K562 (cell line): ENCODE results near the gene SET. TPM values are rescaled to one million over a fixed set of nuclear protein-coding genes. Genes with fewer than 3 reads are reported as not detected.

Experiments
- BACH1 ChIP-seq: fragments of 200-800 bp; sonication (Bioruptor generic); IDR thresholded peaks from 2 replicates; pipeline ENCODE4 v1.6.1; 2016; ENCODE audit warnings: missing genetic modification characterization, missing compliant biosample characterization
- BMI1 ChIP-seq: fragments of 150-350 bp; IDR thresholded peaks from 2 replicates; pipeline ENCODE4 v1.6.1; 2014; ENCODE audit warnings: low read length
- CBX8 ChIP-seq: fragments of 200-600 bp; sonication (generic); IDR thresholded peaks from 2 replicates; pipeline ENCODE4 v1.6.1; 2012; ENCODE audit warnings: borderline replicate concordance, mixed run types, low read depth, mild to moderate bottlenecking, moderate library complexity, mixed read lengths, low read length, control low read depth, inconsistent platforms; ENCODE audit not compliant: poor library complexity, severe bottlenecking; ENCODE audit errors: extremely low read depth
- CLOCK ChIP-seq: fragments of 250-450 bp; sonication (Bioruptor Pico); IDR thresholded peaks from 2 replicates; pipeline ENCODE4 v1.4.0; 2020; ENCODE audit warnings: mild to moderate bottlenecking, moderate library complexity, borderline replicate concordance
- CREB1 ChIP-seq, 2 experiments: sonication (generic) in 1 of 2; formaldehyde crosslinking in 1 of 2; IDR thresholded peaks; 2 replicates each; pipeline versions ENCODE4 v1.6.1 to v1.8.0; 2012 to 2022; ENCODE audit warnings: inconsistent platforms in 1 of 2, mild to moderate bottlenecking in 1 of 2, missing genetic modification reagents in 1 of 2, moderate library complexity in 1 of 2
- DMBX1 ChIP-seq: fragments of 250-450 bp; sonication (Bioruptor Pico); IDR thresholded peaks from 2 replicates; pipeline ENCODE4 v1.8.0; 2022; ENCODE audit warnings: inconsistent platforms, mild to moderate bottlenecking, moderate library complexity, borderline replicate concordance
- FOXJ3 ChIP-seq: sonication (generic); formaldehyde crosslinking; IDR thresholded peaks from 2 replicates; pipeline ENCODE4 v1.4.0; 2020; ENCODE audit warnings: mild to moderate bottlenecking, missing genetic modification reagents
- HBP1 ChIP-seq: fragments of 450-650 bp; formaldehyde crosslinking; IDR thresholded peaks from 2 replicates; pipeline ENCODE4 v1.4.0; 2022; ENCODE audit warnings: missing genetic modification characterization
- HDAC2 ChIP-seq: fragments of 450-650 bp; IDR thresholded peaks from 2 replicates; pipeline ENCODE4 v1.6.1; 2016; ENCODE audit warnings: mild to moderate bottlenecking
- SMARCB1 ChIP-seq: IDR thresholded peaks from 2 replicates; pipeline ENCODE4 v1.6.1; 2011; ENCODE audit warnings: improper control_type of control experiment, low read depth; ENCODE audit not compliant: insufficient read length
- SP2 ChIP-seq: IDR thresholded peaks from 2 replicates; pipeline ENCODE4 v1.6.1; 2011; ENCODE audit warnings: mild to moderate bottlenecking, low read depth, low read length, moderate library complexity; ENCODE audit not compliant: poor library complexity, severe bottlenecking; ENCODE audit errors: extremely low read depth
- TCF3 ChIP-seq: sonication (generic); formaldehyde crosslinking; IDR thresholded peaks from 2 replicates; pipeline ENCODE4 v1.4.0; 2020; ENCODE audit warnings: mild to moderate bottlenecking, missing genetic modification reagents
- TCFL5 ChIP-seq: fragments of 250-450 bp; sonication (Bioruptor Pico); conservative IDR thresholded peaks from 2 replicates; pipeline ENCODE4 v1.6.1; 2021; ENCODE audit warnings: mild to moderate bottlenecking, moderate library complexity, matching md5 sums
- TRIM28 ChIP-seq: fragments of 450-650 bp; IDR thresholded peaks from 2 replicates; pipeline ENCODE4 v1.6.1; 2017
- ZBTB49 ChIP-seq: sonication (generic); formaldehyde crosslinking; IDR thresholded peaks from 2 replicates; pipeline ENCODE4 v1.8.0; 2022; ENCODE audit warnings: missing genetic modification reagents, mild to moderate bottlenecking, borderline replicate concordance
- ZNF133 ChIP-seq: fragments of 250-450 bp; sonication (Bioruptor Pico); IDR thresholded peaks from 2 replicates; pipeline ENCODE4 v1.4.0; 2020; ENCODE audit warnings: mild to moderate bottlenecking
- ZNF282 ChIP-seq: sonication (generic); formaldehyde crosslinking; IDR thresholded peaks from 2 replicates; pipeline ENCODE4 v1.8.1; 2023; ENCODE audit warnings: missing genetic modification reagents
- ZNF668 ChIP-seq: fragments of 250-450 bp; sonication (Bioruptor Pico); IDR thresholded peaks from 2 replicates; pipeline ENCODE4 v1.8.0; 2022; ENCODE audit warnings: mild to moderate bottlenecking, inconsistent platforms
- polyA plus RNA-seq, 8 experiments: library from polyadenylated mRNA; depleted of rRNA in 4 of 8; stranded (reverse) in 5 of 8; unstranded in 3 of 8; fragments of >200 nt; fragmentation: Nextera tagmentation in 2 of 8; fragmentation: Illumina TruSeq in 1 of 8; extraction: Ambion mirVana in 2 of 8; extraction: Trizol in 1 of 8; gene quantifications; 2 replicates each; pipeline versions ENCODE4 v1.2.1 to v1.2.3, GENCODE V29; 2011 to 2014; ENCODE audit warnings: inconsistent platforms in 1 of 8, missing spikeins in 1 of 8
- total RNA-seq, 7 experiments: library from RNA; depleted of rRNA in 6 of 7; stranded (reverse); fragments of >200 nt in 6 of 7; fragmentation: Illumina TruSeq in 2 of 7; extraction: Trizol in 2 of 7; gene quantifications; 2 replicates each; pipeline versions ENCODE4 v1.2.1 to v1.2.3, GENCODE V29; 2011 to 2021; ENCODE audit warnings: low replicate concordance in 1 of 7

The SET gene
- total and polyA plus RNA-seq, 9 of the 15 experiments (the other 6 are each of a cell fraction or from before 2014, with no cell fraction given) = 404 to 1,447 (median 907) TPM

- TF ChIP-seq CLOCK (CRISPR knock-in tag) = peak; percentile 87; the same call in 1 of the 2 replicates
- peak; percentile 89; the same call in 1 of the 2 replicates for TF ChIP-seq TRIM28
- no peak for TF ChIP-seq SMARCB1
- TF ChIP-seq CREB1 (IDR thresholded peaks at IDR 0.05) = peak; percentile 68; the same call in 1 of the 2 replicates
- TF ChIP-seq CREB1 (CRISPR knock-in tag; IDR thresholded peaks at IDR 0.05) = no peak
- no peak for TF ChIP-seq ZBTB49 (CRISPR knock-in tag)
- no peak for TF ChIP-seq BMI1
- peak; percentile 7; the same call in 1 of the 2 replicates for TF ChIP-seq ZNF668 (CRISPR knock-in tag)
- 0 out of 2 replicates have a peak, but pooled peaks have one; percentile 44 for TF ChIP-seq ZNF282 (CRISPR knock-in tag)
- no peak for TF ChIP-seq CBX8
- peak; percentile 57; the same call in 1 of the 2 replicates for TF ChIP-seq TCFL5 (CRISPR knock-in tag)
- TF ChIP-seq DMBX1 (CRISPR knock-in tag) = peak; percentile 93; the same call in 1 of the 2 replicates
- TF ChIP-seq BACH1 (tag) = no peak
- peak; percentile 87; the same call in 1 of the 2 replicates for TF ChIP-seq HDAC2
- TF ChIP-seq SP2 = no peak
- 0 out of 2 replicates have a peak, but pooled peaks have one; percentile 80 for TF ChIP-seq HBP1 (CRISPR knock-in tag)
- TF ChIP-seq ZNF133 = no peak; the same call in 1 of the 2 replicates
- peak; percentile 54 for TF ChIP-seq TCF3 (CRISPR knock-in tag)
- no peak for TF ChIP-seq FOXJ3 (CRISPR knock-in tag)
Observed at GRCh38 chr9:128688501-128689292, at the start of gene SET (continued).
